Lung (tissue), 12 donors: ENCODE measurements around the gene UBE4A. TPM values are rescaled to one million over a fixed set of nuclear protein-coding genes. Genes with fewer than 3 reads are reported as not detected.

ENCODE experiments used
- ATAC-seq: fragments of 200-7000 bp; cut with Tn5 transposase; one replicate; pipeline ENCODE4 v1.9.1; 2020; ENCODE audit warnings: moderate number of reproducible peaks; ENCODE audit not compliant: insufficient read depth, low FRiP score
- DNase-seq, 3 donors: peaks; one replicate each; pipeline ENCODE4 v3.0.0-alpha.2; 2013 to 2017
- H3K27ac ChIP-seq, 2 donors: one replicate each; pipeline ENCODE4 v1.5.1; 2013; ENCODE audit warnings: mild to moderate bottlenecking in 2 of 2, moderate library complexity in 2 of 2, control low read depth in 1 of 2, inconsistent platforms in 1 of 2, low read depth in 1 of 2, low read length in 1 of 2
- H3K27me3 ChIP-seq, 3 donors: one replicate each; pipeline ENCODE4 v1.5.1; 2013; ENCODE audit warnings: low read length in 2 of 3; ENCODE audit not compliant: control insufficient read depth in 3 of 3, insufficient read depth in 3 of 3
- H3K36me3 ChIP-seq, 4 donors: one replicate each; pipeline ENCODE4 v1.5.1; 2013; ENCODE audit warnings: low read length in 4 of 4, mild to moderate bottlenecking in 1 of 4, moderate library complexity in 1 of 4; ENCODE audit not compliant: control insufficient read depth in 4 of 4, insufficient read depth in 4 of 4
- H3K4me1 ChIP-seq, 5 donors: one replicate each; pipeline ENCODE4 v1.5.1; 2013; ENCODE audit warnings: low read length in 5 of 5, mild to moderate bottlenecking in 2 of 5, moderate library complexity in 1 of 5; ENCODE audit not compliant: control insufficient read depth in 5 of 5, insufficient read depth in 5 of 5
- H3K4me3 ChIP-seq: one replicate; pipeline ENCODE4 v1.5.1; 2013; ENCODE audit warnings: mild to moderate bottlenecking, control low read depth, moderate library complexity
- H3K9ac ChIP-seq, 2 donors: one replicate each; pipeline ENCODE4 v1.5.1; 2013; ENCODE audit warnings: low read length in 2 of 2, control low read depth in 1 of 2; ENCODE audit not compliant: insufficient read depth in 1 of 2
- H3K9me3 ChIP-seq, 4 donors: one replicate each; pipeline ENCODE4 v1.5.1; 2013; ENCODE audit warnings: low read length in 3 of 4, mild to moderate bottlenecking in 1 of 4, moderate library complexity in 1 of 4; ENCODE audit not compliant: control insufficient read depth in 4 of 4, insufficient read depth in 3 of 4
- CTCF ChIP-seq: IDR thresholded peaks from 2 replicates; pipeline ENCODE4 v1.5.1; 2012; ENCODE audit warnings: mild to moderate bottlenecking; ENCODE audit errors: control extremely low read depth, extremely low read depth
- WGBS, 2 donors: extraction: QIAGEN DNeasy Blood & Tissue Kit; methylation state at CpG; one replicate each; pipeline ENCODE4 v1.1.7; 2013; 5-methylcytosine and 5-hydroxymethylcytosine counted together
- polyA plus RNA-seq, 2 donors: library from polyadenylated mRNA; stranded (reverse); fragments of 200-250 nt; gene quantifications; one replicate each; pipeline ENCODE4 v1.2.1, GENCODE V29; 2013
- total RNA-seq, 2 donors: library from RNA; depleted of rRNA in 1 of 2; stranded (reverse); fragments of >200 nt in 1 of 2; gene quantifications; one replicate each; pipeline ENCODE4 v1.2.1, GENCODE V29; 2014 to 2021
- donor health status: control.
- donor health status: control.
- donor health status: Bipolar disorder and iron deficiency.
- donor health status: healthy.
- donor health status: DM: yes; HTN: yes; CAD: no.

The UBE4A gene
- total and polyA plus RNA-seq, 4 donors, result 14.9 to 53.2 (median 27.8) TPM

GRCh38 chr11:118373263-118373662 is 13.9 kb downstream of the UBE4A start:
- no peak for TF ChIP-seq CTCF
- Histone ChIP-seq H3K9ac (no peak overlapping the region), H3K4me3 (no peak overlapping the region), H3K27me3 (no peaks in the 10 kb centered on the region), H3K4me1 (no peaks in the 10 kb centered on the region), H3K9me3 (no peaks in the 10 kb centered on the region), H3K27ac (no peak overlapping the region), H3K36me3 (peaks cover 37 to 73% (median 54%) of the 10 kb centered on the region in 4 donors)
- ATAC-seq (no peak), DNase-seq (no peak)
- WGBS, 2 donors, result 97% methylated on average over 2 of the region's 2 CpGs

GRCh38 chr11:118373871-118374270 is 14.5 kb downstream of the UBE4A start:
- H3K4me3 ChIP-seq, result no peak overlapping the region
- H3K9ac ChIP-seq, result no peak overlapping the region
- WGBS, 2 donors, result 97% methylated on average over 5 of the region's 5 CpGs
- H3K4me1 ChIP-seq, result no peaks in the 10 kb centered on the region
- DNase-seq (no peak), ATAC-seq (no peak)
- peaks cover 37 to 68% (median 50%) of the 10 kb centered on the region in 4 donors for H3K36me3 ChIP-seq
- no peak overlapping the region for H3K27ac ChIP-seq
- no peak for TF ChIP-seq CTCF
- no peaks in the 10 kb centered on the region for H3K9me3 ChIP-seq
- no peaks in the 10 kb centered on the region for H3K27me3 ChIP-seq

GRCh38 chr11:118374729-118375128 is 15.3 kb downstream of the UBE4A start:
- H3K36me3 ChIP-seq, result peaks cover 37 to 65% (median 49%) of the 10 kb centered on the region in 4 donors

More at GRCh38 chr11:118374729-118375128, 15.3 kb downstream of the UBE4A start:
- H3K27me3 ChIP-seq, result no peaks in the 10 kb centered on the region
- H3K4me3 ChIP-seq, result no peak overlapping the region
- no peak for TF ChIP-seq CTCF
- ATAC-seq, result no peak
- no peaks in the 10 kb centered on the region for H3K9me3 ChIP-seq
- H3K4me1 ChIP-seq, result no peaks in the 10 kb centered on the region
- H3K9ac ChIP-seq, result no peak overlapping the region
- no peak overlapping the region for H3K27ac ChIP-seq
- WGBS, 2 donors, result 67 to 82% methylated on average over 3 of the region's 3 CpGs
- no peak for DNase-seq
